ENCODE measurements around the gene HDAC11.

HDAC11 gene

DNA sequence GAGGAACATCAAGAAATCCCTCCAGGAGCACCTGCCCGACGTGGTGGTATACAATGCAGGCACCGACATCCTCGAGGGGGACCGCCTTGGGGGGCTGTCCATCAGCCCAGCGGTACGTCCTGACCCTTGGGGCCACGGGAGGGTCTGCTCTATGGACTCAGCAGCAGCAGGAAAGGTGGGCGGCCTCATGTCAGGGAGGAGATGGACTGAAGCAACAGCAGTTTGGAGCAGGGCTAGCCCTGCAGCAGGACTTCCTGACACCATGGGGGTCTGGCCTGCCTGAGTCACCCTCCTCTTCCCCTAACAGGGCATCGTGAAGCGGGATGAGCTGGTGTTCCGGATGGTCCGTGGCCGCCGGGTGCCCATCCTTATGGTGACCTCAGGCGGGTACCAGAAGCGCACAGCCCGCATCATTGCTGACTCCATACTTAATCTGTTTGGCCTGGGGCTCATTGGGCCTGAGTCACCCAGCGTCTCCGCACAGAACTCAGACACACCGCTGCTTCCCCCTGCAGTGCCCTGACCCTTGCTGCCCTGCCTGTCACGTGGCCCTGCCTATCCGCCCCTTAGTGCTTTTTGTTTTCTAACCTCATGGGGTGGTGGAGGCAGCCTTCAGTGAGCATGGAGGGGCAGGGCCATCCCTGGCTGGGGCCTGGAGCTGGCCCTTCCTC, 24.2 kb downstream of the HDAC11 start:
- Histone ChIP-seq H3K27me3 (ENCODE audit: control insufficient read depth, insufficient read depth, low read length) (no peaks in the 10 kb centered on the region), H3K27ac (ENCODE audit: low read length) (no peak overlapping the region), H3K4me3 (ENCODE audit: low read length) (no peak overlapping the region), H3K36me3 (ENCODE audit: control insufficient read depth, low read depth, low read length) (no peaks in the 10 kb centered on the region), H3K4me1 (ENCODE audit: control insufficient read depth, low read depth, low read length) (peaks cover 9% of the 10 kb centered on the region), H3K9ac (ENCODE audit: low read length) (no peak overlapping the region), H3K9me3 (ENCODE audit: control insufficient read depth, low read depth, low read length) (no peaks in the 10 kb centered on the region)

DNA sequence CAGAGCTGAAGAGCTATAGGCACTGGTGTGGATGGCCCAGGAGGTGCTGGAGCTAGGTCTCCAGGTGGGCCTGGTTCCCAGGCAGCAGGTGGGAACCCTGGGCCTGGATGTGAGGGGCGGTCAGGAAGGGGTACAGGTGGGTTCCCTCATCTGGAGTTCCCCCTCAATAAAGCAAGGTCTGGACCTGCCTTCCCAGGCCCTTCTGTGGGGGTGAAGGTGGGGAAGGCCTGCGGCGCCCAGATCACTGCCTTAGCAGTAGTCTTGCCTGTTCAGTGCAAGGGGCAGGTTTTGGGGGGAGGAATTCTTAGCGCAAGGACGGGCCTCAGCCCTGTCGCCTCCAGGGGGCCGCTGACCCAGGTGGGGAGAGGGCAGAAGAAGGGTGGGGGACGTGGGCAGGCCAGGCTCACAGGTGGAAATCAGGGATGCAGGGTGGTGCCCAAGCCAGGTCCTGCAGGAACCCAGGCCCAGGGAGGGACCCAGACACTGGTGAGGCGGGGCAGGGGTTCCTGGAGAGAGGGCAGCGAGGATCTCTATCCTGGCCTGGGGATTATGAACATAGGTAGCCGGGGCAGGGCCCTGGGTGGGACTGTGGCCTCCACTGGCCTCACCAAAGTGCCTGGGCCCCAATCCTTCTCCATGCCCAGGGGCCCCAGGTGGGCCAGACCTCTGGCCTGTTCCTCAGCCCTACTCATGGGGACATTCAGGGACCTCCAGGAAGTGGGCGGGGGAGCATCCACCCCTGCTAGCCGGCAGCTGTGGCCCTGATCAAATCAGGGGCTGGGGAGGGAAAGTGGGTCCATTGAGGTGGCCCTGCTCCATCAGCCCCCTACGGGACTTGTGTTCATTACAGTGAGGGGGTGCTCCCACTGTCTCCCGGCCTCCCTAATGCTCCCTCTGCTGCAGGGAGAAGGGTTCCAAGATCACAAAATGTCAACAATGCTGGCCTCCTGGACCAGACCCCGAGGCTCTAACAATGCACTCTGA, 25.3 kb downstream of the HDAC11 start:
- Histone ChIP-seq H3K27me3 (ENCODE audit: control insufficient read depth, insufficient read depth, low read length) (no peaks in the 10 kb centered on the region), H3K9me3 (ENCODE audit: control insufficient read depth, low read depth, low read length) (no peaks in the 10 kb centered on the region), H3K36me3 (ENCODE audit: control insufficient read depth, low read depth, low read length) (no peaks in the 10 kb centered on the region), H3K9ac (ENCODE audit: low read length) (no peak overlapping the region), H3K27ac (ENCODE audit: low read length) (no peak overlapping the region), H3K4me3 (ENCODE audit: low read length) (no peak overlapping the region), H3K4me1 (ENCODE audit: control insufficient read depth, low read depth, low read length) (peaks cover 9% of the 10 kb centered on the region)

DNA sequence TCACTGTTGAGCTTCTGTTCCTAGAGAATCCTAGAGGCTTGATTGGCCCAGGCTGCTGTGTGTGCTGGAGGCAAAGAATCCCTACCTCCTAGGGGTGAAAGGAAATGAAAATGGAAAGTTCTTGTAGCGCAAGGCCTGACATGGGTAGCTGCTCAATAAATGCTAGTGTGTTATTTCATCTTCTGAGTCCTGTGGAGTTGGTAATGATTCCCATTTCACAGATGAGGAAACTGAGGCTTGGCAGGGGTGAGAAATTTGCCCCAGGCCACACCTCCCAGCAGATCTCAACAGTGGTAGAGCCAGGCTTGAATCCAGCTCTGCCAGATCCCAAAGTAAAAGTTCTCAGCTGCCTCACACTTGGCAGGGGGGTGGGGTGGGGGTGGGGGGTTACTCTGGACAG, 26.1 kb downstream of the HDAC11 start:
- Histone ChIP-seq H3K36me3 (ENCODE audit: control insufficient read depth, low read depth, low read length) (no peaks in the 10 kb centered on the region), H3K9ac (ENCODE audit: low read length) (no peak overlapping the region), H3K4me3 (ENCODE audit: low read length) (no peak overlapping the region), H3K9me3 (ENCODE audit: control insufficient read depth, low read depth, low read length) (no peaks in the 10 kb centered on the region), H3K27ac (ENCODE audit: low read length) (no peak overlapping the region), H3K27me3 (ENCODE audit: control insufficient read depth, insufficient read depth, low read length) (no peaks in the 10 kb centered on the region), H3K4me1 (ENCODE audit: control insufficient read depth, low read depth, low read length) (peaks cover 9% of the 10 kb centered on the region)

DNA sequence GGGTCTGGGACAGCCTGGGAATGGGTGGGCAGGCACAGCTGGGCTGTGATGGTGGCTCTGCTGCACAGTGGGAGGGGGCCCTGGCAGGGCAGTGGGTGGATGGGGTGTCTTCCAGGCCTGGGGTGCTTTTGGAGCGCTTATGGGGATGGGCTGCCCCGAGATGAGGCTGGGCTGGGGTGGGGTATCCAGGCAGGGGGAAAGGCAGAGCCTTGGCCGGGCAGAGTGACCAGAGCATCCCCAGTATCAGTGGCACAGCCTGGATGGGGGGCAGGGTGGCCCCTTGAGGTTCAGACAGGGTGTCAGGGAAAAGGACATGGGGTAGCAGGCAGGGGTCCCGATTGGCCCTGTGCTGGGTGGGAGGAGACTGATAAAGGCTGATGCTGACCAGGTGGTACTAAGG, 26.6 kb downstream of the HDAC11 start:
- H3K4me3 ChIP-seq (ENCODE audit: low read length) = no peak overlapping the region
- peaks cover 9% of the 10 kb centered on the region for H3K4me1 ChIP-seq (ENCODE audit: control insufficient read depth, low read depth, low read length)
- no peaks in the 10 kb centered on the region for H3K27me3 ChIP-seq (ENCODE audit: control insufficient read depth, insufficient read depth, low read length)
- H3K27ac ChIP-seq (ENCODE audit: low read length) = no peak overlapping the region
- H3K36me3 ChIP-seq (ENCODE audit: control insufficient read depth, low read depth, low read length) = no peaks in the 10 kb centered on the region
- H3K9me3 ChIP-seq (ENCODE audit: control insufficient read depth, low read depth, low read length) = no peaks in the 10 kb centered on the region
- H3K9ac ChIP-seq (ENCODE audit: low read length) = no peak overlapping the region

DNA sequence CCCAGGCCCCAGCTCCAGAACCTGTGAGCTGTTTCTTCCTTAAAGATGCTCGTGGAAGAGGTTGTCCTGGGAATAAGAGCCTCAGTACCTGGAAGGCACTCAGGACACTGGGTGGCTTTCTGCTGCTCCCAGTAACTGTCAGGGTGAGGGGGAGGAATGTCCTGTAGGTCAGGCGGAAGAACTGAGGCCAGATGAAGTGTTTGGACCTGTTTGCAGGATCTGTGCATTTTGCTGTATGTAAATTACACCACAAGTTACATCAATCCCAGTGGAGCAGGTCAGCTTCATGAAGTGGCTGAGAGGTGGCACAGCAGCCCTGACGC, 27.1 kb downstream of the HDAC11 start:
- H3K4me3 ChIP-seq (ENCODE audit: low read length) = no peak overlapping the region
- no peak overlapping the region for H3K9ac ChIP-seq (ENCODE audit: low read length)
- peaks cover 9% of the 10 kb centered on the region for H3K4me1 ChIP-seq (ENCODE audit: control insufficient read depth, low read depth, low read length)

DNA sequence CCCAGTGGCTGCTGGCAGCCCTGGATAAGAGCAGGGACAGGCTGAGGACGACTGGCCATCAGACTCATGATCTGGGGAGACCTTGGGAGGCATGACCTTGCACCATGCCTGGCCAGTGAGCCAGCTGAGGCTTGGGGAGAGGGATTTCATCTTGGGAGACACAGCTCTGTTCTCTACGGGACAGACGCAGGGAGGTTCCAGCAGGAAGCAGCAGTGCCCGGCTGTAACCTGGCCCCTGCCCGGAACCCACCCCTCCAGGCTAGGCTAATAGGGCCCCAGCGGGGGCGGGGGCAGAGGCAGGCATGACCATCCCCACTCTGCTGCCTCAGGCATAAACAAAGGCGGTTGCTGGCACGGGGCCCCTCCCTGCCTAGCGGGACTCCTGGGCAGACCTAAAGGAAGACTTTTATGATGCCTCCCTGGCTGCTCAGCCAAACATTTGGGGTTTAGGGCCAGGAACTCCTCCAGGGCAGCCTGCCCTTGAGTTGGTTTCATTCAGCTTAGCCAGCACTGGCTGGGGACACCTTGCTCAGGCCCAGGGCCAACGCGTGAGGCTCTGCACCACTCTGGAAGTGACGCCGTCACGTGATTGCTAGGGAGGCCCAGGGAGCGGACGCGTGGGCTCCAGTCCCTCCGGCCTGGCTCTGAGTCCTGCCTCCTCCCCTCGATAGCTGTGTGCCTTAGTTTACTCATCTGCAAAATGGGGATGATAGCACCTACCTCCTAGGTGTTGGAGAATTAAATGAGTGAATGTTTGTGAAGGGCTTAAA, 27.6 kb downstream of the HDAC11 start:
- H3K9ac ChIP-seq (ENCODE audit: low read length) = no peak overlapping the region
- H3K36me3 ChIP-seq (ENCODE audit: control insufficient read depth, low read depth, low read length) = no peaks in the 10 kb centered on the region
- H3K4me3 ChIP-seq (ENCODE audit: low read length) = no peak overlapping the region
- H3K27me3 ChIP-seq (ENCODE audit: control insufficient read depth, insufficient read depth, low read length) = no peaks in the 10 kb centered on the region
- H3K4me1 ChIP-seq (ENCODE audit: control insufficient read depth, low read depth, low read length) = peaks cover 9% of the 10 kb centered on the region
- no peaks in the 10 kb centered on the region for H3K9me3 ChIP-seq (ENCODE audit: control insufficient read depth, low read depth, low read length)
- no peak overlapping the region for H3K27ac ChIP-seq (ENCODE audit: low read length)

More for the DNA sequence above, 27.1 kb downstream of the HDAC11 start:
- H3K27ac ChIP-seq (ENCODE audit: low read length) = no peak overlapping the region
- H3K36me3 ChIP-seq (ENCODE audit: control insufficient read depth, low read depth, low read length) = no peaks in the 10 kb centered on the region
- no peaks in the 10 kb centered on the region for H3K9me3 ChIP-seq (ENCODE audit: control insufficient read depth, low read depth, low read length)
- H3K27me3 ChIP-seq (ENCODE audit: control insufficient read depth, insufficient read depth, low read length) = no peaks in the 10 kb centered on the region

DNA sequence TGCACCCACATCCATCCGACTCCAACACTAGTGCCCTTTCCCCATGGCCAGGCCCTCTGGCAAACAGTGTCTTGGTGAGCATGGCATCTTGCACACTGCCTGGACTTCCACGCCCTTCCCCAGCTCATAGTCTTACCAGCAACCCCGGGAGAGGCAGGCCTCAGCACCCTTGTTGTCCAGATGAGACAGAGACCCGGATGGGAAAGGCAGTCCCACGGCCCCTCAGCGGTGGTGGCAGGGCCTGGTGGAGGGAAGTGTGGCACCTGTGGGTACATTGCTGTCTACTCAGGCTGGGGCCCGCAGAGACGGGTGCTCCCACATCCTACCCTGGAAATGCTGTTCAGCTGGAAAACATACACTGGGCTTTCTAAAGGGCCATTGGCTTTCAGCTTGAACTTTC, 28.4 kb downstream of the HDAC11 start:
- H3K36me3 ChIP-seq (ENCODE audit: control insufficient read depth, low read depth, low read length) = no peaks in the 10 kb centered on the region
- H3K27ac ChIP-seq (ENCODE audit: low read length) = no peak overlapping the region
- H3K9ac ChIP-seq (ENCODE audit: low read length) = no peak overlapping the region
- H3K4me3 ChIP-seq (ENCODE audit: low read length) = no peak overlapping the region
- H3K27me3 ChIP-seq (ENCODE audit: control insufficient read depth, insufficient read depth, low read length) = no peaks in the 10 kb centered on the region
- peaks cover 9% of the 10 kb centered on the region for H3K4me1 ChIP-seq (ENCODE audit: control insufficient read depth, low read depth, low read length)
- no peaks in the 10 kb centered on the region for H3K9me3 ChIP-seq (ENCODE audit: control insufficient read depth, low read depth, low read length)

DNA sequence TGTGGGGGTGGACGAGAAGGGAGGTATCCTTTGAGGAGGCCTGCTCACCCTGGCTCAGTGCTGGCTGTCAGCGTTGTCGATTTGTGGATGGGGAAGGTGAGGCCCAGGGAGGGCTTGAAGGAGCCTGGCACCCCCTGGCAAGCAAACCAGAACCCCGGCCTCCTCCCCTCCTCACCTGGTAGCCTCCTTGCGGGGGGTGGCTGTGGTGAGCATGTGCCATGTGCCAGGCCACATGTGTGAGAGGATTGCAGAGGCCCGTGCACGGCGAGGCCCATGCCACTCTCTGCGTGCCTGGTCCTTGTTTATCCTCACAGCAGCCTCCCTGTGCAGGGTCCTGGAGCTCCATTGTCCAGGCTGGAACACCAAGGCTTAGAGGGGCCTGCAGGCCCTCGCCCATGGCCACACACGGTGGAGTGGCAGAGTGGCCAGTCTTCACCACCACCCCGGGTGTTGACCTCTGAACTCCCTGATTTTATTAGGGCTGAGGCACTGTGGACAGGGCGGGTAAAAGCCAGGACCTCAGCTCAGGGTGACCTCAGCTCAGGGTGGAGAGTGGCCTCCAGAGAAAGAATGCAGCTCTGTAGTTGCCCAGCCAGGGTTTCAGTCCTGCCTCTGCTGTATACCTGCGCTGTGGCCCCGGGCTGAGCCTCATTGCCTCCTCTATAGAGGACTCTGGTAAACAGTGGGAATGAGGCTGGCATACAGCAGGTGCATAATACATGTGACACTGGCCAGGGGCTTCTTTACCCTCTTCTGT, 29.1 kb downstream of the HDAC11 start:
- Histone ChIP-seq H3K9ac (ENCODE audit: low read length) (no peak overlapping the region), H3K36me3 (ENCODE audit: control insufficient read depth, low read depth, low read length) (no peaks in the 10 kb centered on the region), H3K27me3 (ENCODE audit: control insufficient read depth, insufficient read depth, low read length) (no peaks in the 10 kb centered on the region), H3K9me3 (ENCODE audit: control insufficient read depth, low read depth, low read length) (no peaks in the 10 kb centered on the region), H3K4me3 (ENCODE audit: low read length) (no peak overlapping the region), H3K4me1 (ENCODE audit: control insufficient read depth, low read depth, low read length) (peaks cover 9% of the 10 kb centered on the region), H3K27ac (ENCODE audit: low read length) (no peak overlapping the region)

DNA sequence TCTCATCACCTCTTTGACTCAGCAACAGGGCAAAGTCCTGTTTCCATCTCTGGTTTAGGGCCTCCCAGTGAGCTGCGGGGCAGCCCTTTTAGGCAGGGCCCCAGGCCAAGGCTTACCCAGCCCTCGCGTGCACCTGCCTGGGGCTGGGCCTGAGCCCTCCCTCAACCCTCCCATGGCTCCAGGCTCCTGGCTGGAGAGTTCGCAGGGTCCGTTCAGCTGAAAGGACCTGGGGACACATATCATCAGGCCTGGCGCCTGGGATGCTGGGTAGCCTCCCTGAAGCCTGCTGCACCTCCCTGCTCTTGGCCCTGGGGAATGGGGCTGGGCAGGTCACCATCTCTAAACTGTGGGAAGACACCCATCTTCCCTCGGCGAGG, 29.7 kb downstream of the HDAC11 start:
- Histone ChIP-seq H3K36me3 (ENCODE audit: control insufficient read depth, low read depth, low read length) (no peaks in the 10 kb centered on the region), H3K27me3 (ENCODE audit: control insufficient read depth, insufficient read depth, low read length) (no peaks in the 10 kb centered on the region), H3K27ac (ENCODE audit: low read length) (no peak overlapping the region), H3K4me1 (ENCODE audit: control insufficient read depth, low read depth, low read length) (peaks cover 9% of the 10 kb centered on the region), H3K9me3 (ENCODE audit: control insufficient read depth, low read depth, low read length) (no peaks in the 10 kb centered on the region), H3K4me3 (ENCODE audit: low read length) (no peak overlapping the region), H3K9ac (ENCODE audit: low read length) (no peak overlapping the region)

DNA sequence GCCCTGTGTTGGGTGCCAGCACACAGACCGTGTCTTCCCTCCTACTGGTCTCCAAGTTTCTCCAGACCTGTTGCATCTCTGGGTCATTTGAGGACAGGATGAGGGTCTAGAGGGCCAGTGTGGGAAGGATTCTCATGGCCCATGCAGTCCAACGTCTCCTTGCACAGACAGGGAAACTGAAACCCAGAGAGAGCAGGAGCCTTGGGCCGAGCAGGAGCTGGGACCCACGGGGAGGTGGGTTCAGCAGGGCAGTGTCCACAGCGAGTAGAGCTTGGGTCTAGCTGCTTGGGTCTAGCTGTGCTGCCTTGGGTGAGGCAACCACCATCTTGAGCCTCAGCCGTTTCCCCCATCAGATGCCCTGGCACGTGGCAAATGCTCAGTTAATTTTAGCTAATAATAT, 32.3 kb downstream of the HDAC11 start:
- Histone ChIP-seq H3K27me3 (ENCODE audit: control insufficient read depth, insufficient read depth, low read length) (no peaks in the 10 kb centered on the region), H3K27ac (ENCODE audit: low read length) (no peak overlapping the region), H3K4me1 (ENCODE audit: control insufficient read depth, low read depth, low read length) (peaks cover 8% of the 10 kb centered on the region), H3K4me3 (ENCODE audit: low read length) (no peak overlapping the region), H3K9me3 (ENCODE audit: control insufficient read depth, low read depth, low read length) (no peaks in the 10 kb centered on the region), H3K9ac (ENCODE audit: low read length) (no peak overlapping the region), H3K36me3 (ENCODE audit: control insufficient read depth, low read depth, low read length) (no peaks in the 10 kb centered on the region)

Data from iPS-18a (cell line).